GM21576 (cell line): ENCODE data around the gene TANGO6.
"Not testable (repeated sequence)": the region's sequence is repeated elsewhere in the genome, so short reads cannot be mapped to it uniquely, and the experiment has no call there.

Source experiments
- ATAC-seq: cut with Tn5 transposase; IDR thresholded peaks from one replicate; pipeline ENCODE4 v1.9.1; 2021; ENCODE audit warnings: mild to moderate bottlenecking, moderate library complexity; ENCODE audit not compliant: unreplicated experiment

TANGO6 gene

DNA sequence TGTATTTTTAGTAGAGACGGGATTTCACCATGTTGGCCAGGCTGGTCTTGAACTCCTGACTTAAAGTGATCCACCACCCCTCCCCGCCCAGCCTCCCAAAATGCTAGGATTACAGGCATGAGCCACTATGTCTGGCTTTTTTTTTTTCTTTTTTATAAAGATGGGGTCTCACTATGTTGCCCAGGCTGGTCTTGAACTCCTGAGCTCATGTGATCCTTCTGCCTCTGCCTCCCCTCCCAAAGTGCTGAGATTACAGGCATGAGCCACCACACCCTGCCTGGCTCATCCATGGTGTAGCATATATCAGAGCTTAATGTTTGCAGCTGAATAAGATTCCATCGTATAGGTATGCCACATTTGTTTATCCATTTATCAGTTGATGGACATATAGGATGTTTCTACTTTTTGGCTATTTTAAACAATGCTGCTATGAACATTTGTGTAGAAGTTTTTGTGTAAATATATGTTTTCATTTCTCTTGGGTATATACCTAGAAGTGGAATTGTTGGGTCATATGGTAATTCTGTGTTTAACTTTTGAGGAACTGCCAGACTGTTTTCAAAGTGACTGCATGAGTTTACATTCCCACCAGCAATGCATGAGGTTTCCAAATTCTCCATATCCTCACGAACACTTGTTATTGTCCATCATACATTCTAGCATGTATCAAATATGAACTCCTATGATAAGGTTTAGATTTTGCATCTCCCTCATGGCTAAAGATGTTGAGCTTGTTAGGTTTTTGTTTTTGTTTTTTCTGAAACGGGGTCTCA is 206.5 kb downstream of the TANGO6 start:
- no peak for ATAC-seq

- not testable (repeated sequence) for ATAC-seq
Measured at GRCh38 chr16:69051517-69051830, 208.1 kb downstream of the TANGO6 start.

DNA sequence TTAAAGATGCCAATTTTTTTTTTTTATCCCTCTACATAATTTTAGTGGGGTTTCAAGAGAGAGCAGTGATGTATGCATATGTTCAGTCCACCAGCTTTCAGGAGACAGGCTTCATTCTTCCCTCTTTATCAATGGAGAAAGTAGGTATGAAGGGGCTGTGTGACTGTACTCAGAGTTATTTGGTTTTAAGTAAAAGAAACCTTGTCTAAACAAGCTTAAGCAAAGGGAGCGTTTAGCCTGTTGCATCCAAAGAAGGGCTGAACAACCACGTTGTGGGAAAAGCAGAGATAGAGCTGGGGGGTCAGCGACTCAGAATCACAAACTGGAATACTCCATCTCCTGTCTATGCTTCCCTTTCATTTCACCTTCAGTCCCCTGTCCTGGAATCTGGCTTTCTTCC is 211.7 kb downstream of the TANGO6 start:
- ATAC-seq, result no peak

DNA sequence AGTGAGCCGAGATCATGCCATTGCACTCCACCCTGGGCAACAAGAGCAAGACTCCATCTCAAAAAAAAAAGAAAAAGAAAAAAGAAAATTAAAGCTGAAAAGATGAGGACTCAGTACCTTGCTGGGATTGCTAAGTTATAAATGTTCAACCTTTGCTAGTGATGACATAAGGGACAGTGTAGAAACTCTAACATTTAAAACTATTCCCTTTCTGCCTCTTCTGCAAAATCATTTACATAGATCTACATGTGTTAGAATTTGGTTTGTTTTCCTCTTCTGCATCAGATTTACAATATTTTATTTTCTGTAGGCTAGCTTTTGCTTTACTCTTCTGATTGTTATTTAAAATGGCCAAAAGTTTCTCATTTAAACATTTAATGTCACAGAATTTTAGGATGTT is 212.6 kb downstream of the TANGO6 start:
- no peak for ATAC-seq

GRCh38 chr16:69056421-69056820 is 213.1 kb downstream of the TANGO6 start:
- no peak for ATAC-seq

DNA sequence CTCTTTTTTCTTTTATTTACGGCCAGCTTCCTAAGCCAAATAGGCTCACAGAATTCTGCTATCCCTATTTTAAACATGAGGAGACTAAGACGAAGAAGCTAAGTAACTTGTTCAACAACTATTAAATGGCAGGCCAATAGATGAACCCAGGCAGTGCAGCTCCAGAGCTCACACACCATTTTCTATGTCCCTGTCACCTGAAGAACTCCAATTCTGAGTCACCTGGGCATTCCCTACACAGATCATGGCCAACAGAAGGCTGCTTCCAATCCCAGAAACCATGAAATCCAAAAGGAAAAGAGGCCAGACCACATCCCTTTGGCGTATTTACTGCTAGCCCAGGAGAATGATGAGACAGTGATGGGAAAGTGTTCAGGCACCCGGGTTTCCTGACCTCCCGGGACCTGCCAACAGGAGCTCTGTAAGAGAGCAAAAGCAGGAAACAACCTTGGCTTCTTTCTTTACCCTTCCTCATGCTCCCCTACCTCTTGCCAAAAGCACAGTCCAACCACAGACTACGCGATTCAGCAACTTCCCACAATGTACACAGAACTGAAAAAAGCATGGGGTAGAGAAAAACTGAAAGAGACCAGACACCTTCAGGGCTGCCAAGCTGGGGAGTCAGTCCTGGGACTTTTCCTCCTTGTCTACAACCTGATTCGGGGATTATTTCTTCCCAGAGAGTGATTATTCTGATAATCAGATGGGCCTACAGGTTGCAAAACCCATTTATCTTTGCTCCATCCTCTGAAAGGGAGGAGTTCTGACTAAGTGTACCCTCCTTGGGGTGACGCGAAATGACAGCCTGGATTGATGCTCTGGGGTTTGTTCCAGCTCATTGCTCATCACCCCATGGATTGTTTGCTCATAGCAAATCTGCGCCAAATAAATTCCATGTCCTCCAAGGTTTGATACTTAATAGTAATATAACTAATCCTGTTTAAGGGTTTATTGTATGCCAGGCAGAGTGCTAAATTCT is 214.4 kb downstream of the TANGO6 start:
- no peak for ATAC-seq

DNA sequence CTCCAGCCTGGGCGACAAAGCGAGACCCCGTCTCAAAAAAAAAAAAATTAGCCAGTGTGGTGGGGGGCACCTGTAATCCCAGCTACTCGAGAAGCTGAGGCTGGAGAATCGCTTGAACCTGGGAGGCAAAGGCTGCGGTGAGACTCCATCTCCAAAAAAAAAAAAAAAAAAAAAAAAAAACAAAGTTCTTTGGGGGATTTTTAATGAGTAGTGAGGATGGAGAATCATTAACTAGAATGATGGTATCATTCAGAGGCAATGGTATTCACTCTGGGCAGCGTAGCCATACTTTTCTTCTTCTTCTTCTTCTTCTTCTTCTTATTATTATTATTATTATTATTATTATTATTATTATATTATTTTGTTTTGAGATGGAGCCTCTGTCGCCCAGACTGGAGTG is 220.2 kb downstream of the TANGO6 start:
- ATAC-seq, result not testable (repeated sequence)

DNA sequence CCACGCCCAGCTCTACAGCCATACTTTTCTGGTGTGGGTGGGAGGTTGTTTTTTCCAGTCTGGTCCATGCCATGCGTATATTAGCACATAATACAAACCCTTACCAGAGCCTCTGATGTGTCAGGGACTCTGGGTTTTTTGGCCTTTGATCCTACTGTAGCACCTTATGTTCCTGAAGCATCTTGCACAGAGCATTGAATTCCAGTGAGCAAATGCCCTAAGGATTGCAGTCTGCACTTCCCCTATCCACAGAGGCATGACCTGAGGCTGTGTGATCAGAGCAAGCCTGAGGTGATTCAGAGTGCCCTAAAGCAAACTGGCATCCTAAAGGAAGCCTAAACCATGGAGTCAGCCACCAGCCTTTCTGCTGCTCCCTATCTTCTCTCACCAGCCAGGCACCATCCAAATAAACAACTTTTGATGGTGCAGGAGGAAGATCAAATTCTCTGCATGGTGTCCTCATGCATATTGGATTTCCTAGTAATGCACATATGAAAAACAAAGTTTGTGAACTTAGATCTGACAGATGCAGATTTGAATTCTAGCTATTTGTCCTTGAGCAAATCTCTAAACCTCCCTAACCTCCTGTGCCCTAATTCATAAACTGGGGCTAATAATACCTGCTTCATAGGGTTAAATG is 220.9 kb downstream of the TANGO6 start:
- ATAC-seq, result no peak

DNA sequence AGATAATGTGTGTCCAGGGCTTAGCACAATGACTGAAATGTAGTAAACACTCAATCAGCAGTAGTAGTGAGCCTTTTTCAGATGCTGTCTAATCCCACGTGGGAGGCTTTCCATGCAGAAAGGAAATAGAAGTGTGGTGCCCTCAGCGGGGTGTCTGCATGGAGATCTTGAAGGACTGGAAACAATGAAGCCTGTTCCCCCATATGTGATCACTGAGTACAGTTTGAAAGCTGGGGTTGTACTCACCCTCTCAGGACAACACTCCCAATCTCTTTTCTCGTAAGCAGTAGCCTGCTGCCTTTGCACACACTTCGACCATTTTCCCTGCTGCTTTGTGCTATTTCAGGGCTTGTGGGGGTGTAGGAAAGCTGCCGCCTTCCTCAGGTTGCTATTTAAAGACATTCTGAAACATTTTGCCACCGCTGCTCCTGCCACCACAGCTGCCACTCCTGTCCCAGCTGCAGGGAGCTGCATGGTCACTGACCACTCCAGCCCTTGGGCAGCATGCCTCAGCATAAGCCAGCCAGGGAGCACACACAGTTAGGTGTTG is 221.5 kb downstream of the TANGO6 start:
- no peak for ATAC-seq

DNA sequence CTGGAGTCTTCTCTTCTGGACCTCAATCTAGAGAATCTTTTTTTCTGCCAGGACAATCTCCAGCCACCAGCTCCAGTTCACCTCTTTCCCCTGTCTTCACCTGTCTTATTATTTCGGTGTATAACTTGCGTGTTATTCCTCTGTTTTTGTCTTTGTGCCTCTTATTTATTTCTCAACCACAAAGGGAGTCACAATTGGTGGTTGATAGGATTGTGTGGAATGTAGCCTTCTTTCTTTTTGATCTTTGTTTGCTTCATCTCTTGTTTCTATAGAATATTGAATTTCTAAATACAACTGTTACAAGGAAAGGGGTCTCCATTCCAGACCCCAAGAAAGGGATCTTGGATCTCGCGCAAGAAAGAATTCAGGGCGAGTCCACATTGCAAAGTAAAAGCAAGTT is 226.2 kb downstream of the TANGO6 start:
- no peak for ATAC-seq

- ATAC-seq, result no peak
Measured at GRCh38 chr16:69071036-69071435, 227.7 kb downstream of the TANGO6 start.

DNA sequence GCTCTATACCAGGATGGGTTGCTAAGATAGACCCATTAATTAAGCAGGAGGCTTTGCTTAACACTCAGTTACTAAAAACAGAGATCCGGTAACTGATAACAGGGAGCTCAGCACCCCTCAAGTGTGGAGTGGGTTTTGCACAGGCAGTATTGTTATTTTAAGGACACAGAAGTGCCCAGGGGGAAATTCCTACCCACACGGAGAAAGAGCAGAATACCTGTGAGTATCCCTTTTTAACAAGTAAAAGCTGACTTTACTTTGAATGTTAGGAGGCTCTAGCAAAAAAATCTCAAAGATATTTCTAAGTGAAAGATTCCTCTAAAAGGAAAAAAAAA is 229.3 kb downstream of the TANGO6 start:
- no peak for ATAC-seq

GRCh38 chr16:69073181-69073702 is 229.9 kb downstream of the TANGO6 start:
- no peak for ATAC-seq

GRCh38 chr16:69077251-69077650 is 233.9 kb downstream of the TANGO6 start:
- ATAC-seq, result no peak

- ATAC-seq, result no peak
Measured at GRCh38 chr16:69078073-69078472, 234.7 kb downstream of the TANGO6 start.

DNA sequence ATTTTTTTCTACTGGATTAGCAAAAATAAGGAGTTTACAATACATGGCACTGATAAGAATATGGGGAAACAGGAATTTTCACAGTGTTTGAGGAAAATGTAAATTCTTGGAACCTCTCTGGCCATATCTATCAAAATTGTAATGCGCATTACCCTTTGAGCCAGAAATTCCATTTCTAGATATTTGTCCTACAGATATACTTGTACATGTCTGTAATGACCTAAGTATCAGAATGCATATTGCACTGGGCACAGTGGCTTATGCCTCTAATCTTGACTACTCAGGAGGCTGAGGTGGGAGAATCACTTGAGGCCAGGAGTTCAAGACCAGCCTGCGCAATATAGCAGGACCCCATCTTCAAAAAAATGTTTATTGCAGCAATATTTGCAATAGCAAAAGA is 236.4 kb downstream of the TANGO6 start:
- ATAC-seq, result no peak

- ATAC-seq, result no peak
Measured at GRCh38 chr16:69083306-69083941, 240.1 kb downstream of the TANGO6 start.

GRCh38 chr16:69084289-69084688 is 241.0 kb downstream of the TANGO6 start:
- ATAC-seq, result no peak

DNA sequence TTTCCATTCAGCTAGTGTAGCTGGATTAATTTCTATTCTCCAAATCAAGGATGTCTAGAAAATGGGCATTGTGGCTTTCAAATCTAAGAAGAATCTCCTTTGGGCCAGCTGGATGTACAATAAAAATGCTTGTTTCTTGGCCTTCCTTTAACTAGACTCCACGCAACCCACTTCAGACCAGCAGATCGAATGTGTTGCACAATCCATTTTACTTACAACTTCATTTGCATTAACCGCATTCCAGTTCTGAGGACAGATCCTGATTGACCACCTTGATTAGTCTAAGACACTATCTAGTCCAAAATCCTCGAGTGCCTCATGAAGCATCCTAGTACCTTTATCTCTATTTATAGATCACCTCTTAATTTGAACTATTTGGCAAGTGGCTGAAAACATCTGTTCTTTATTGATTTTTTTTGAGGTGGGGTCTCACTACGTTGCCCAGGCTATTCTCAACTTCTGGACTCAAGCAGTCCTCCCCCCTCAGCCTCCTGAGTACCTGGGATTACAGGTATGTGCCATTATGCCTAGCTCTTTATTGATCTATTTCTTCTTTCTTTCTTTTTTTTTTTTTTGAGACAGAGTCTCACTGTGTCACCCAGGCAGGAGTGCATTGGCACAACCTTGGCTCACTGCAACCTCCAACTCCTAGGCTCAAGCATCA is 241.8 kb downstream of the TANGO6 start:
- no peak for ATAC-seq

DNA sequence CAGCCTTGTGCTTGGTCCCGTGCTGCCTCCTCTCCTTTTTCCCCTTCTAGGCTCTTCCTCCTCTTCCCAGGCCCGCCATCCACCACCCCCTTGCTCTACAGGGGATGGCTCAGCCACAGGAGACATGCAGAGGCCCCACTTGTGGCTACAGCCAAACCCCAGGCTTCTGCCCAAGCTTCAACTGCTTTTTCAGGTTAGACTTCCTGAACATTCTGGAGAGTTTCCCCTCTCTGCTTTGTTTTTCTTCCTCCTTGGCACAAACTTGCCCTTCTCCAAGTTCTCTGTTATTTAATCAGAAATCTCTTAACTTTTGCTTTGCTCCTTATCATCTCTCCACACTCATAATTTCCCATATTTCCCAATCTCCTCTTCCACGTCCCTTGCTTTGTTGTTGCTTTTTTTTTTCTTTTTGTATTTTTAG is 243.8 kb downstream of the TANGO6 start:
- no peak for ATAC-seq
